GM13977 (cell line): ENCODE measurements around the gene GNPDA2.

Experiments used
- DNase-seq: peaks from one replicate; pipeline ENCODE4 v3.0.0; 2012; ENCODE audit warnings: low spot score
- CTCF ChIP-seq: IDR thresholded peaks from 2 replicates; pipeline ENCODE4 v1.5.1; 2012; ENCODE audit warnings: mild to moderate bottlenecking, control low read depth; ENCODE audit not compliant: insufficient read depth; ENCODE audit errors: extremely low read depth, missing control alignments
- in situ Hi-C: fragments of 300-500 bp; cut with MboI; formaldehyde crosslinking; loops from one replicate; pipeline ENCODE4 v1.12.0; 2022; ENCODE audit warnings: low sequenced_read_pairs, low pct_unique_long_range_greater_than_20kb, mixed read lengths, inconsistent platforms; ENCODE audit not compliant: unreplicated experiment

Gene GNPDA2

GRCh38 chr4:44661940-44662622 is 64.3 kb downstream of the GNPDA2 start:
- in situ Hi-C loops = no loop called here
- no peak for TF ChIP-seq CTCF

GRCh38 chr4:44660396-44660795 is 66.0 kb downstream of the GNPDA2 start:
- in situ Hi-C loops = no loop called here
- TF ChIP-seq CTCF = no peak
- DNase-seq = no peak

More at GRCh38 chr4:44661940-44662622, 64.3 kb downstream of the GNPDA2 start:
- DNase-seq = no peak

- in situ Hi-C loops = no loop called here
- no peak for DNase-seq
These were observed 74.4 kb downstream of the GNPDA2 start for GRCh38 chr4:44652002-44652401.

More at GRCh38 chr4:44652002-44652401, 74.4 kb downstream of the GNPDA2 start:
- no peak for TF ChIP-seq CTCF
